H1 (cell line): ENCODE measurements around the gene RBP5. TPM values are rescaled to one million over a fixed set of nuclear protein-coding genes. Genes with fewer than 3 reads are reported as not detected.

ENCODE experiments used
- CEBPB ChIP-seq: IDR thresholded peaks from 2 replicates; pipeline ENCODE4 v1.6.1; 2012; ENCODE audit warnings: low read depth, low read length
- GTF2F1 ChIP-seq: IDR thresholded peaks from 2 replicates; pipeline ENCODE4 v1.6.1; 2012; ENCODE audit warnings: low read depth, low read length, improper control_type of control experiment, borderline replicate concordance
- KDM5A ChIP-seq: fragments of 200-600 bp; IDR thresholded peaks from 2 replicates; pipeline ENCODE4 v1.7.1; 2012; ENCODE audit warnings: mild to moderate bottlenecking, low read length, inconsistent platforms, mixed read lengths
- NANOG ChIP-seq: IDR thresholded peaks from 2 replicates; pipeline ENCODE4 v1.6.1; 2011; ENCODE audit warnings: low read length, low read depth, mild to moderate bottlenecking, inconsistent platforms; ENCODE audit not compliant: insufficient read depth, poor library complexity, severe bottlenecking
- NRF1 ChIP-seq: IDR thresholded peaks from 2 replicates; pipeline ENCODE4 v1.6.1; 2011; ENCODE audit warnings: mild to moderate bottlenecking, low read depth, low read length, improper control_type of control experiment
- RNF2 ChIP-seq: fragments of 200-900, 300-1000 bp; sonication (generic); IDR thresholded peaks from 2 replicates; pipeline ENCODE4 v1.7.1; 2016; ENCODE audit warnings: borderline replicate concordance, low read depth, mild to moderate bottlenecking, antibody characterized with exemption, low read length; ENCODE audit not compliant: poor library complexity, severe bottlenecking; ENCODE audit errors: missing control alignments
- SUZ12 ChIP-seq: fragments of 200-600 bp; sonication (generic); IDR thresholded peaks from 2 replicates; pipeline ENCODE4 v1.6.1; 2012; ENCODE audit warnings: mild to moderate bottlenecking, inconsistent platforms, low read length, moderate library complexity, mixed read lengths
- YY1 ChIP-seq: IDR thresholded peaks from 2 replicates; pipeline ENCODE4 v1.6.1; 2011; ENCODE audit warnings: low read depth, mild to moderate bottlenecking, low read length
- polyA plus RNA-seq, 7 experiments: library from polyadenylated mRNA; depleted of rRNA in 3 of 7; stranded (reverse) in 5 of 7; unstranded in 2 of 7; fragments of >200 nt in 5 of 7; fragments of 200-250 nt in 2 of 7; gene quantifications; 1 replicate in 5 of 7; 2 replicates in 1 of 7; 4 replicates in 1 of 7; pipeline versions ENCODE4 v1.2.1 to v1.2.3, GENCODE V29; 2011 to 2013; ENCODE audit warnings: missing spikeins in 2 of 7, mixed read lengths in 2 of 7
- total RNA-seq: library from RNA; stranded (reverse); fragmentation: NEBNext Ultra II Directional; extraction: Animal tissue kit (Norgen Biotek cat#: 25700); gene quantifications from 2 replicates; pipeline ENCODE4 v1.2.1, GENCODE V29; 2021
- TF ChIP-seq, protein P1 (sequence below): fragments of 300-600 bp; sonication (generic); IDR thresholded peaks from 2 replicates; pipeline ENCODE4 v1.7.1; 2012; ENCODE audit warnings: low read length, moderate library complexity, mild to moderate bottlenecking, inconsistent platforms; ENCODE audit not compliant: insufficient replicate concordance
- TF ChIP-seq, protein P2 (sequence below): IDR thresholded peaks from 2 replicates; pipeline ENCODE4 v1.6.1; 2011; ENCODE audit warnings: low read length, improper control_type of control experiment

Gene RBP5
- total and polyA plus RNA-seq, 2 of the 8 experiments (the other 6 are each of a cell fraction or from before 2014, with no cell fraction given) = 1.2 to 1.9 TPM

- TF ChIP-seq, protein P1, sequence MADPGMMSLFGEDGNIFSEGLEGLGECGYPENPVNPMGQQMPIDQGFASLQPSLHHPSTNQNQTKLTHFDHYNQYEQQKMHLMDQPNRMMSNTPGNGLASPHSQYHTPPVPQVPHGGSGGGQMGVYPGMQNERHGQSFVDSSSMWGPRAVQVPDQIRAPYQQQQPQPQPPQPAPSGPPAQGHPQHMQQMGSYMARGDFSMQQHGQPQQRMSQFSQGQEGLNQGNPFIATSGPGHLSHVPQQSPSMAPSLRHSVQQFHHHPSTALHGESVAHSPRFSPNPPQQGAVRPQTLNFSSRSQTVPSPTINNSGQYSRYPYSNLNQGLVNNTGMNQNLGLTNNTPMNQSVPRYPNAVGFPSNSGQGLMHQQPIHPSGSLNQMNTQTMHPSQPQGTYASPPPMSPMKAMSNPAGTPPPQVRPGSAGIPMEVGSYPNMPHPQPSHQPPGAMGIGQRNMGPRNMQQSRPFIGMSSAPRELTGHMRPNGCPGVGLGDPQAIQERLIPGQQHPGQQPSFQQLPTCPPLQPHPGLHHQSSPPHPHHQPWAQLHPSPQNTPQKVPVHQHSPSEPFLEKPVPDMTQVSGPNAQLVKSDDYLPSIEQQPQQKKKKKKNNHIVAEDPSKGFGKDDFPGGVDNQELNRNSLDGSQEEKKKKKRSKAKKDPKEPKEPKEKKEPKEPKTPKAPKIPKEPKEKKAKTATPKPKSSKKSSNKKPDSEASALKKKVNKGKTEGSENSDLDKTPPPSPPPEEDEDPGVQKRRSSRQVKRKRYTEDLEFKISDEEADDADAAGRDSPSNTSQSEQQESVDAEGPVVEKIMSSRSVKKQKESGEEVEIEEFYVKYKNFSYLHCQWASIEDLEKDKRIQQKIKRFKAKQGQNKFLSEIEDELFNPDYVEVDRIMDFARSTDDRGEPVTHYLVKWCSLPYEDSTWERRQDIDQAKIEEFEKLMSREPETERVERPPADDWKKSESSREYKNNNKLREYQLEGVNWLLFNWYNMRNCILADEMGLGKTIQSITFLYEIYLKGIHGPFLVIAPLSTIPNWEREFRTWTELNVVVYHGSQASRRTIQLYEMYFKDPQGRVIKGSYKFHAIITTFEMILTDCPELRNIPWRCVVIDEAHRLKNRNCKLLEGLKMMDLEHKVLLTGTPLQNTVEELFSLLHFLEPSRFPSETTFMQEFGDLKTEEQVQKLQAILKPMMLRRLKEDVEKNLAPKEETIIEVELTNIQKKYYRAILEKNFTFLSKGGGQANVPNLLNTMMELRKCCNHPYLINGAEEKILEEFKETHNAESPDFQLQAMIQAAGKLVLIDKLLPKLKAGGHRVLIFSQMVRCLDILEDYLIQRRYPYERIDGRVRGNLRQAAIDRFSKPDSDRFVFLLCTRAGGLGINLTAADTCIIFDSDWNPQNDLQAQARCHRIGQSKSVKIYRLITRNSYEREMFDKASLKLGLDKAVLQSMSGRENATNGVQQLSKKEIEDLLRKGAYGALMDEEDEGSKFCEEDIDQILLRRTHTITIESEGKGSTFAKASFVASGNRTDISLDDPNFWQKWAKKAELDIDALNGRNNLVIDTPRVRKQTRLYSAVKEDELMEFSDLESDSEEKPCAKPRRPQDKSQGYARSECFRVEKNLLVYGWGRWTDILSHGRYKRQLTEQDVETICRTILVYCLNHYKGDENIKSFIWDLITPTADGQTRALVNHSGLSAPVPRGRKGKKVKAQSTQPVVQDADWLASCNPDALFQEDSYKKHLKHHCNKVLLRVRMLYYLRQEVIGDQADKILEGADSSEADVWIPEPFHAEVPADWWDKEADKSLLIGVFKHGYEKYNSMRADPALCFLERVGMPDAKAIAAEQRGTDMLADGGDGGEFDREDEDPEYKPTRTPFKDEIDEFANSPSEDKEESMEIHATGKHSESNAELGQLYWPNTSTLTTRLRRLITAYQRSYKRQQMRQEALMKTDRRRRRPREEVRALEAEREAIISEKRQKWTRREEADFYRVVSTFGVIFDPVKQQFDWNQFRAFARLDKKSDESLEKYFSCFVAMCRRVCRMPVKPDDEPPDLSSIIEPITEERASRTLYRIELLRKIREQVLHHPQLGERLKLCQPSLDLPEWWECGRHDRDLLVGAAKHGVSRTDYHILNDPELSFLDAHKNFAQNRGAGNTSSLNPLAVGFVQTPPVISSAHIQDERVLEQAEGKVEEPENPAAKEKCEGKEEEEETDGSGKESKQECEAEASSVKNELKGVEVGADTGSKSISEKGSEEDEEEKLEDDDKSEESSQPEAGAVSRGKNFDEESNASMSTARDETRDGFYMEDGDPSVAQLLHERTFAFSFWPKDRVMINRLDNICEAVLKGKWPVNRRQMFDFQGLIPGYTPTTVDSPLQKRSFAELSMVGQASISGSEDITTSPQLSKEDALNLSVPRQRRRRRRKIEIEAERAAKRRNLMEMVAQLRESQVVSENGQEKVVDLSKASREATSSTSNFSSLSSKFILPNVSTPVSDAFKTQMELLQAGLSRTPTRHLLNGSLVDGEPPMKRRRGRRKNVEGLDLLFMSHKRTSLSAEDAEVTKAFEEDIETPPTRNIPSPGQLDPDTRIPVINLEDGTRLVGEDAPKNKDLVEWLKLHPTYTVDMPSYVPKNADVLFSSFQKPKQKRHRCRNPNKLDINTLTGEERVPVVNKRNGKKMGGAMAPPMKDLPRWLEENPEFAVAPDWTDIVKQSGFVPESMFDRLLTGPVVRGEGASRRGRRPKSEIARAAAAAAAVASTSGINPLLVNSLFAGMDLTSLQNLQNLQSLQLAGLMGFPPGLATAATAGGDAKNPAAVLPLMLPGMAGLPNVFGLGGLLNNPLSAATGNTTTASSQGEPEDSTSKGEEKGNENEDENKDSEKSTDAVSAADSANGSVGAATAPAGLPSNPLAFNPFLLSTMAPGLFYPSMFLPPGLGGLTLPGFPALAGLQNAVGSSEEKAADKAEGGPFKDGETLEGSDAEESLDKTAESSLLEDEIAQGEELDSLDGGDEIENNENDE = no peak
- no peak for TF ChIP-seq KDM5A
- TF ChIP-seq, protein P2, sequence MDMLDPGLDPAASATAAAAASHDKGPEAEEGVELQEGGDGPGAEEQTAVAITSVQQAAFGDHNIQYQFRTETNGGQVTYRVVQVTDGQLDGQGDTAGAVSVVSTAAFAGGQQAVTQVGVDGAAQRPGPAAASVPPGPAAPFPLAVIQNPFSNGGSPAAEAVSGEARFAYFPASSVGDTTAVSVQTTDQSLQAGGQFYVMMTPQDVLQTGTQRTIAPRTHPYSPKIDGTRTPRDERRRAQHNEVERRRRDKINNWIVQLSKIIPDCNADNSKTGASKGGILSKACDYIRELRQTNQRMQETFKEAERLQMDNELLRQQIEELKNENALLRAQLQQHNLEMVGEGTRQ = no peak
- TF ChIP-seq GTF2F1 = no peak
- no peak for TF ChIP-seq NRF1
- TF ChIP-seq NANOG = no peak
- no peak for TF ChIP-seq YY1
- no peak for TF ChIP-seq CEBPB
- no peak for TF ChIP-seq RNF2
- no peak for TF ChIP-seq SUZ12
- TF ChIP-seq, all 59 proteins: peak for 0
Observed at GRCh38 chr12:7150841-7151240, 22.2 kb upstream of the RBP5 start (continued).
